BLaER1 treated with 17β-estradiol and CSF1 and Interleukin-3, amounts not matched to agents 10 nM and 100 nM (cell line): Measurements from ENCODE around the gene RFPL1.

Experiments
- H3K27ac ChIP-seq, 11 experiments: shearing (Covaris generic); formaldehyde crosslinking; 2 replicates each; pipeline ENCODE4 v1.8.1; 2022
- H3K27me3 ChIP-seq, 11 experiments: shearing (Covaris generic); formaldehyde crosslinking; 2 replicates each; pipeline ENCODE4 v1.8.1; 2022
- H3K36me3 ChIP-seq, 11 experiments: shearing (Covaris generic); formaldehyde crosslinking; 2 replicates each; pipeline ENCODE4 v1.8.1; 2022
- H3K4me1 ChIP-seq, 10 experiments: shearing (Covaris generic); formaldehyde crosslinking; 2 replicates each; pipeline ENCODE4 v1.8.1; 2022
- H3K4me2 ChIP-seq, 11 experiments: shearing (Covaris generic); formaldehyde crosslinking; 2 replicates each; pipeline ENCODE4 v1.8.1; 2022
- H3K4me3 ChIP-seq, 10 experiments: shearing (Covaris generic); formaldehyde crosslinking; 2 replicates each; pipeline ENCODE4 v1.8.1; 2022
- H3K9ac ChIP-seq, 11 experiments: shearing (Covaris generic); formaldehyde crosslinking; 2 replicates each; pipeline ENCODE4 v1.8.1; 2022
- H3K9me3 ChIP-seq, 11 experiments: shearing (Covaris generic); formaldehyde crosslinking; replicated peaks in 1 of 11; 2 replicates each; pipeline ENCODE4 v1.8.1; 2022
- H4K20me1 ChIP-seq, 11 experiments: shearing (Covaris generic); formaldehyde crosslinking; 2 replicates each; pipeline ENCODE4 v1.8.1; 2022
- Cebpa-rat ChIP-seq, 11 experiments: shearing (Covaris generic); IDR thresholded peaks; 2 replicates each; pipeline ENCODE4 v1.8.1; 2022

Gene RFPL1

DNA sequence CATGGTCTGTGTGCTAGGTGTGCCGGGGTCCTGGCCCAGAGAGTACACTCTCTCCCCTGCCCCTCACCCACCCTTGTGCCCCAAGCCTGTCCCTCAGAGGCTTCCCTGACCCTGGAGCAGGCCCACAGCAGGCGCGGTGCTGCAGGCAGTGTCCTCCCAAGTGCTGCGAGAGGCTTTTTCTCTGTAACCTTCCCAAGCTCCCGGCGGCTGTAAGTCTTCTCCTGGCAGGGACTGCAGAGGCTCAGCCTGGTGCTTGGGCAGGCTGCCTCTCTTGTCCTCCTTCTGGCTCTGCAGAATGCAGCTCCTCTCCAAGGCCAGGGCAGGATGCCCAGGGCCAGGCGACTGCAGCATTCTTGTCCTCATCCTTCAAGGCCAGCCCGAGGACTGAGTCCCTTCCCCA lies 15.9 kb downstream of the RFPL1 start:
- H3K36me3 ChIP-seq, result no peaks in the 10 kb centered on the region
- H3K4me2 ChIP-seq, result no peak overlapping the region
- no peak overlapping the region for H3K4me3 ChIP-seq
- H3K9ac ChIP-seq, result no peak overlapping the region
- H3K27me3 ChIP-seq, result no peaks in the 10 kb centered on the region
- H3K27ac ChIP-seq, result no peak overlapping the region
- TF ChIP-seq Cebpa-rat (IDR thresholded peaks at IDR 0.05), result no peak
- no peaks in the 10 kb centered on the region; a peak in 1 of 20 replicates for H3K4me1 ChIP-seq
- H3K9me3 ChIP-seq, result no peaks in the 10 kb centered on the region
- no peaks in the 10 kb centered on the region; a peak in 1 of 22 replicates for H4K20me1 ChIP-seq

DNA sequence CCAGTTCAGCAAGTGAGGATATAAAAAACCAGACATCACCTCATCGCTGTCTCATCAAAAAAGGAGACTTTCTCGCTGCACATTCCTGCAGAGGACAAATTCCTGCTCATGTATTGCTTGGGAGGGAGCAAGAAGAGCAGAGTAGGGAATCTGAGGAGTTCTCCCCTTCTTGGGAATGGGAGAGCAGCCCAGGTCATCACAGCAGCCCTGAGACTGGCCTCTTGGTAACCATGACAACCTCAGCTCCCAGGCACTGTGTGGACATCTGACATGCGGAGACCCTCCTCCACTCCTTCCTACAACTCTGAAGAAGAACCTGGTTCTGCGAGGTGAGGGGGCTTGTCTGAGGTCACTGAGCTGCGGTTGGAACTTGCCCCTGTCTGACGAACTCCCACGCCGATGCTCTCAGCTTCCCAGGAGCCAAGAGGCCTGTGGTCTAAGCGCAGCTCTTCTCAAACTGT lies 17.9 kb downstream of the RFPL1 start:
- H3K4me3 ChIP-seq, result no peak overlapping the region
- H3K4me1 ChIP-seq, result no peaks in the 10 kb centered on the region; a peak in 1 of 20 replicates
- no peaks in the 10 kb centered on the region for H3K36me3 ChIP-seq
- H4K20me1 ChIP-seq, result peaks cover 0 to 6% (median 0%) of the 10 kb centered on the region in 11 experiments; a peak in 1 of 22 replicates
- no peak overlapping the region for H3K9ac ChIP-seq
- no peaks in the 10 kb centered on the region for H3K27me3 ChIP-seq
- no peak overlapping the region for H3K4me2 ChIP-seq
- no peaks in the 10 kb centered on the region for H3K9me3 ChIP-seq
- no peak for TF ChIP-seq Cebpa-rat (IDR thresholded peaks at IDR 0.05)
- no peak overlapping the region for H3K27ac ChIP-seq

DNA sequence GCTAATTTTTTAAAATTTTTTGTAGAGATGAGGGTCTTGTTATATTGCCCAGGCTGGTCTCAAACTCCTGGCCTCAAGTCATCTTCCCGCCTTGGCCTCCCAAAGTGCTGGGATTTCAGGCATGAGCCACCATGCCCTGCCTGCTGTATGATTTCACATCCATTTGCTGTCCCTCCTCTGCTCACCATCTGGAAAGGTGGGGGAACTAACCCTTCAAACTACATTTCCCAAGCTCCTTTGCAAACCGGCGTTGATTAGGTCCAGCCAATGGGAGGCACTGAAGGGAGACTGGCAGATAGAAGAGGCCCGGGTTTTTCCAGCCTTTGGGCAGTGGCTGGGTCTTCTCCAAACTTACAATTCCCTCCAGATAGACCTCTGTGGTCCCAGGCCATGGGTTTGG lies 19.3 kb downstream of the RFPL1 start:
- H3K4me1 ChIP-seq, result no peaks in the 10 kb centered on the region; a peak in 1 of 20 replicates
- H3K27ac ChIP-seq, result no peak overlapping the region
- no peaks in the 10 kb centered on the region for H3K27me3 ChIP-seq
- peaks cover 0 to 6% (median 0%) of the 10 kb centered on the region in 11 experiments; a peak in 1 of 22 replicates for H4K20me1 ChIP-seq
- no peak overlapping the region for H3K4me3 ChIP-seq
- H3K9me3 ChIP-seq, result no peaks in the 10 kb centered on the region
- H3K36me3 ChIP-seq, result no peaks in the 10 kb centered on the region
- no peak overlapping the region for H3K9ac ChIP-seq
- TF ChIP-seq Cebpa-rat (IDR thresholded peaks at IDR 0.05), result no peak
- no peak overlapping the region for H3K4me2 ChIP-seq

DNA sequence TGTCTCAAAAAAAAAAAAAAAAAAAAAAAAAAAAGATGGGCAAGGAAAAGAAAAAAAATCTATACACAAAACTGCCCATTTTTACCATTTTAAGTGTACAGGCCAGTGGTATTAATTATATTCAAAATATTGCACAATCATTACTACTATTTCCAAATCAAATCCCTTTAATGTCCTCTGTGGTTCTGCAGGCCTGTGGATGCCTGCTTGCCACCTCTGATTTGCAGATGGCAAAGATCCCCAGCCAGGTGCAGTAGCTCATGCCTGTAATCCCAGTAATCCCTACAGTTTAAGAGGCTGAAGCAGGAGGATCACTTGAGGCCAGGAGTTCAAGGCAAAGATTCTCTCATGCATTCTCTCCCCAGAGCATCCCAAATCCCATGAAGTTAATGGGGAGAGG lies 20.2 kb downstream of the RFPL1 start:
- peak in 7 of 11 experiments; percentile 29 to 76 (median 43); a peak in 8 of 22 replicates for TF ChIP-seq Cebpa-rat (IDR thresholded peaks at IDR 0.05)
- H3K9me3 ChIP-seq, result no peaks in the 10 kb centered on the region
- H3K27me3 ChIP-seq, result no peaks in the 10 kb centered on the region
- H3K27ac ChIP-seq, result no peak overlapping the region
- H3K4me3 ChIP-seq, result no peak overlapping the region
- peaks cover 0 to 6% (median 0%) of the 10 kb centered on the region in 11 experiments; a peak in 1 of 22 replicates for H4K20me1 ChIP-seq
- H3K9ac ChIP-seq, result no peak overlapping the region
- H3K4me1 ChIP-seq, result no peaks in the 10 kb centered on the region; a peak in 1 of 20 replicates
- H3K36me3 ChIP-seq, result no peaks in the 10 kb centered on the region
- no peak overlapping the region for H3K4me2 ChIP-seq

DNA sequence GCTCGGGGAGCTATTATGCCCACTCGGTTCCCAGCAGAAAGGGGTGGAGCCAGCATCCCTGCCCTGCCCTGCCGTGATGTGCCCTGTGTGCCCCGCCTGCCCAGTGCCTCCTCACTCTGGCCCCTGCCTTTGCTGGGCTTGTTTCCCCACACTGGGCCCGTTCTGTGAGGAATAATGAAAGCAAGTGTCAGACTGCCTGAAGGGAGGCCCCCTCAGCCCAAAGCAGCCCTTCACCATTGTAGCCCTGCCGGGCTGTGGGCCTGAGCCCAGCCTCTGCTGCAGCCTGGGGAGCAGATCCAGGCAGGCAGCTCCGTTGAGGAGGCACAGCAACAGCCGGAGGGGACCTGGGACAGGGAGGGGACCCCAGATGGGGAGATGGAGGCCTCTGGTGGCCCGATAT lies 21.4 kb downstream of the RFPL1 start:
- peaks cover 0 to 6% (median 0%) of the 10 kb centered on the region in 11 experiments; a peak in 1 of 22 replicates for H4K20me1 ChIP-seq
- no peaks in the 10 kb centered on the region for H3K27me3 ChIP-seq
- no peaks in the 10 kb centered on the region; a peak in 1 of 20 replicates for H3K4me1 ChIP-seq
- H3K36me3 ChIP-seq, result no peaks in the 10 kb centered on the region
- H3K4me2 ChIP-seq, result no peak overlapping the region
- no peaks in the 10 kb centered on the region for H3K9me3 ChIP-seq
- no peak overlapping the region for H3K4me3 ChIP-seq
- H3K9ac ChIP-seq, result no peak overlapping the region
- H3K27ac ChIP-seq, result no peak overlapping the region
- no peak for TF ChIP-seq Cebpa-rat (IDR thresholded peaks at IDR 0.05)

DNA sequence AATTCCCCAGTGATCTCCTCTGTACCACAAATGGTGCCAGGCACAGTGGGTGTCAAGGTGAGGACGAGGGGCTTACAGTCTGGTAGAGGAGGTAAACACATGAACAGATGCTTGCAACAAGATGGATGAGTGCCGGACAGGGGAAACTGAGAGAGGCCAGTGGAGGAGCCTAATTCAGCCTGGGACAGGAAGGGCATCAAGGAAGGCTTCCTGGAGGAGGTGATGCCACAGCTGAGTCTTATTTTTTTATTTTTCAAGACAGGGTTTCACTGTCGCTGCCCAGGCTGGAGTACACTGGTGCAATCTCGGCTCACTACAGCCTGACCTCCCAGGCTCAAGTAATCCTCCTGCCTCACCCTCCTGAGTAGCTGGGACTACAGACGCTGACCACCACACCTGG lies 22.9 kb downstream of the RFPL1 start:
- no peaks in the 10 kb centered on the region for H3K36me3 ChIP-seq
- no peak overlapping the region for H3K4me2 ChIP-seq
- H3K4me3 ChIP-seq, result no peak overlapping the region
- no peak overlapping the region for H3K9ac ChIP-seq
- H3K27me3 ChIP-seq, result no peaks in the 10 kb centered on the region
- no peak for TF ChIP-seq Cebpa-rat (IDR thresholded peaks at IDR 0.05)
- no peaks in the 10 kb centered on the region for H3K9me3 ChIP-seq
- no peak overlapping the region for H3K27ac ChIP-seq
- H3K4me1 ChIP-seq, result no peaks in the 10 kb centered on the region; a peak in 1 of 20 replicates
- peaks cover 0 to 6% (median 0%) of the 10 kb centered on the region in 11 experiments; a peak in 2 of 22 replicates for H4K20me1 ChIP-seq

DNA sequence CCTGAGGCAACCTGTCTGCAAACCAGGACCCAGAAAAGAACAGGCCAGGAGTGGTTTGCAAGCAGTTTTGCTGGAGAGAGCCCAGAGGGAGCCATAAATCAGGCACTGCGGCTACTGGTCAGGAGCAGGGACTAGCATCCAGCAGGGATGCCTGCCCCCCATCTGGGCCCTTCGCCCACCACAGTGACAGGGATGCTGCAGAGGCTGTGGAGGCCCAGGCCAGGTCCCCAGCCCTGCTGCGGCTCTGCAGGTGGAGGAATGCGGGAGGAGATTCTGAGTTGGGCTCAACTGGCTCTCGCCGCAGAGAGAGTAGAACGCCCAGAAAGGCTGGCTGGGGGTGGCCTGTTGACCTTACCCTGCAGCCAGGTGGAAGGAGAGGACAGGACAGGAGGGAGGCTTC lies 25.2 kb downstream of the RFPL1 start:
- Histone ChIP-seq H3K4me1 (no peaks in the 10 kb centered on the region), H4K20me1 (peaks cover 0 to 6% (median 0%) of the 10 kb centered on the region in 11 experiments; a peak in 2 of 22 replicates), H3K4me3 (no peak overlapping the region), H3K4me2 (no peak overlapping the region), H3K36me3 (no peaks in the 10 kb centered on the region), H3K9me3 (no peaks in the 10 kb centered on the region), H3K9ac (no peak overlapping the region), H3K27ac (no peak overlapping the region), H3K27me3 (no peaks in the 10 kb centered on the region)
- no peak for TF ChIP-seq Cebpa-rat (IDR thresholded peaks at IDR 0.05)

DNA sequence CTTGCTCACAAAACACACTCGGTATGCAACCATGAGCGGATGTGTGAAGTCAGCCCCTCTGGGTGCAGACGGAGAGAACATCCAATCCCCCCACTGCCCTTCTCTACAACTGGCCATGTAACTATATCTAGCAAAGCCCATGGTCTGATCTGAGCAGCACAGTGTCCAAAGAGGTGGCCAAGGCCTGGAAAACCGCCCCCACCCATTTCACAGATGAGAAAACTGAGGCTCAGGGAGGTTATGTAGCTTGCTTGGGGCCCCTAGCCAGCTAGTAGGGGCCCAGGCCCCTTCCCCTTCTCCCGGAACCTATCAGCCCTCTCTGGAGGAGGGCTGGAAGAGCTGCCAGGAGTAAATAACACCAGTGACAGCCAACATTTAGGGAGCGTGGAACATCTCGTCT lies 26.2 kb downstream of the RFPL1 start:
- Histone ChIP-seq H3K4me1 (peaks cover 0 to under 1% (median 0%) of the 10 kb centered on the region in 10 experiments; a peak in 2 of 20 replicates), H3K36me3 (no peaks in the 10 kb centered on the region), H3K27me3 (peaks cover 0 to 3% (median 0%) of the 10 kb centered on the region in 11 experiments; a peak in 5 of 22 replicates), H4K20me1 (peaks cover 0 to 7% (median 0%) of the 10 kb centered on the region in 11 experiments; a peak in 2 of 22 replicates), H3K9ac (no peak overlapping the region), H3K4me3 (no peak overlapping the region), H3K27ac (no peak overlapping the region), H3K9me3 (no peaks in the 10 kb centered on the region), H3K4me2 (no peak overlapping the region)
- TF ChIP-seq Cebpa-rat (IDR thresholded peaks at IDR 0.05), result no peak

DNA sequence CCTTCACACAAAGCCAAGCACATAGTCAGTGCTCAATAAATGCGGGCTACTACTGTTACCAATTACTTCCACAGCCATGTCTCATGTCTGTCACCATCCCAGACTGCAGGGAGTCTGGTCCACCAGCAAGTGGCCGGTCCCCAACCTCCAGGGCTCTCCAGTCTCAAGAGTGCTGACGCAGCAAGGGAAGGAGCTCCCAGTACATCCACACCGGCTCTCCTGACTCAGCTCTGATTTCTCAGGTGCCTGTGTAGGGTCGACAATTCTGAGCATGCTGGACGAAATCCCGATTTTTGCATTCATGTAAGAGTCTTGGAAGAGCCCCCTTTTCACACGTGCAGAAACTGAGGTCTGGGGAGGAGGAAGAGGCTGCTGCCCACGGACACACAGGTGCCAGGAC lies 31.4 kb downstream of the RFPL1 start:
- Histone ChIP-seq H3K4me3 (peak overlapping the region in 4 of 10 experiments; percentile 40 to 57 (median 48); a peak in 5 of 20 replicates), H3K36me3 (no peaks in the 10 kb centered on the region), H3K9me3 (no peaks in the 10 kb centered on the region), H3K27ac (no peak overlapping the region), H3K27me3 (peaks cover 0 to 13% (median 7%) of the 10 kb centered on the region in 11 experiments; a peak in 10 of 22 replicates), H3K4me2 (peak overlapping the region; percentile 65 to 90 (median 78)), H4K20me1 (peaks cover 0 to 6% (median 0%) of the 10 kb centered on the region in 11 experiments; a peak in 4 of 22 replicates), H3K4me1 (peaks cover 0 to 14% (median 9%) of the 10 kb centered on the region in 10 experiments; a peak in 15 of 20 replicates), H3K9ac (0 out of 22 replicates have a peak overlapping the region, but pooled peaks of 2 of the 11 experiments have one; percentile 4 to 46)
- TF ChIP-seq Cebpa-rat (IDR thresholded peaks at IDR 0.05), result no peak
